Vagina (tissue), 2 donors: Measurements from ENCODE around the gene TBL1X. TPM values are rescaled to one million over a fixed set of nuclear protein-coding genes. Genes with fewer than 3 reads are reported as not detected.

ENCODE experiments used
- DNase-seq, 2 donors: peaks; one replicate each; pipeline ENCODE4 v3.0.0-alpha.2; 2017; ENCODE audit errors: extremely low spot score in 2 of 2
- H3K27ac ChIP-seq: fragments of 200-600 bp; sonication (generic); one replicate; pipeline ENCODE4 v1.5.1; 2019
- H3K27me3 ChIP-seq: fragments of 200-600 bp; sonication (generic); one replicate; pipeline ENCODE4 v1.5.1; 2019
- H3K36me3 ChIP-seq, 2 donors: fragments of 200-600 bp; sonication (generic); one replicate each; pipeline ENCODE4 v1.5.1; 2017 to 2019
- H3K4me1 ChIP-seq: fragments of 200-600 bp; sonication (generic); one replicate; pipeline ENCODE4 v1.5.1; 2019
- H3K4me3 ChIP-seq, 2 donors: fragments of 200-600 bp; sonication (generic); 1 replicate in 1 of 2; 2 replicates in 1 of 2; pipeline ENCODE4 v1.5.1; 2016 to 2019
- H3K9me3 ChIP-seq: fragments of 200-600 bp; sonication (generic); one replicate; pipeline ENCODE4 v1.5.1; 2019
- POLR2A ChIP-seq, 2 donors: fragments of 450-650 bp; IDR thresholded peaks; one replicate each; pipeline ENCODE4 v1.6.1; 2017; ENCODE audit warnings: antibody characterized with exemption in 2 of 2, mild to moderate bottlenecking in 2 of 2, moderate library complexity in 2 of 2
- POLR2AphosphoS5 ChIP-seq, 2 donors: sonication (generic); formaldehyde crosslinking; IDR thresholded peaks; one replicate each; pipeline ENCODE4 v1.9.0; 2017; ENCODE audit warnings: antibody characterized with exemption in 2 of 2, mild to moderate bottlenecking in 2 of 2, low read depth in 1 of 2; ENCODE audit not compliant: insufficient read depth in 1 of 2
- intact Hi-C: fragments of 100-400 bp; cut with DNase I; formaldehyde crosslinking; loops from one replicate; pipeline ENCODE4 v1.15.1; 2023
- total RNA-seq: library from RNA; depleted of rRNA; stranded (reverse); fragments of >200 nt; gene quantifications from one replicate; pipeline ENCODE4 v1.2.3, GENCODE V29; 2016
- TF ChIP-seq, protein P1 (sequence below), 3 experiments: fragments of 450-650 bp in 2 of 3; fragments of 200-600 bp in 1 of 3; sonication (generic) in 1 of 3; IDR thresholded peaks; one replicate each; pipeline ENCODE4 v1.5.1; 2017 to 2019; ENCODE audit warnings: antibody characterized with exemption in 3 of 3, mild to moderate bottlenecking in 2 of 3, moderate library complexity in 2 of 3

TBL1X gene
- total RNA-seq, 1 donor from 2014 or later, result 41.3 TPM

GRCh38 chrX:9503261-9503660 is 38.4 kb downstream of the TBL1X start:
- intact Hi-C loops, result no loop called here
- no peak overlapping the region for H3K27ac ChIP-seq
- peaks cover 0 to 4% of the 10 kb centered on the region in 2 donors for H3K36me3 ChIP-seq
- H3K4me1 ChIP-seq, result no peaks in the 10 kb centered on the region
- no peaks in the 10 kb centered on the region for H3K9me3 ChIP-seq
- H3K27me3 ChIP-seq, result no peaks in the 10 kb centered on the region
- TF ChIP-seq POLR2AphosphoS5 (IDR thresholded peaks at IDR 0.05; ENCODE audit: insufficient read depth in 1 of 2, low read depth in 1 of 2) (no peak), POLR2A (IDR thresholded peaks at IDR 0.05) (no peak)
- TF ChIP-seq, protein P1, sequence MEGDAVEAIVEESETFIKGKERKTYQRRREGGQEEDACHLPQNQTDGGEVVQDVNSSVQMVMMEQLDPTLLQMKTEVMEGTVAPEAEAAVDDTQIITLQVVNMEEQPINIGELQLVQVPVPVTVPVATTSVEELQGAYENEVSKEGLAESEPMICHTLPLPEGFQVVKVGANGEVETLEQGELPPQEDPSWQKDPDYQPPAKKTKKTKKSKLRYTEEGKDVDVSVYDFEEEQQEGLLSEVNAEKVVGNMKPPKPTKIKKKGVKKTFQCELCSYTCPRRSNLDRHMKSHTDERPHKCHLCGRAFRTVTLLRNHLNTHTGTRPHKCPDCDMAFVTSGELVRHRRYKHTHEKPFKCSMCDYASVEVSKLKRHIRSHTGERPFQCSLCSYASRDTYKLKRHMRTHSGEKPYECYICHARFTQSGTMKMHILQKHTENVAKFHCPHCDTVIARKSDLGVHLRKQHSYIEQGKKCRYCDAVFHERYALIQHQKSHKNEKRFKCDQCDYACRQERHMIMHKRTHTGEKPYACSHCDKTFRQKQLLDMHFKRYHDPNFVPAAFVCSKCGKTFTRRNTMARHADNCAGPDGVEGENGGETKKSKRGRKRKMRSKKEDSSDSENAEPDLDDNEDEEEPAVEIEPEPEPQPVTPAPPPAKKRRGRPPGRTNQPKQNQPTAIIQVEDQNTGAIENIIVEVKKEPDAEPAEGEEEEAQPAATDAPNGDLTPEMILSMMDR (IDR thresholded peaks at IDR 0.05), result no peak
- DNase-seq, result peak in 1 of 2 donors; percentile 40
- H3K4me3 ChIP-seq, result no peak overlapping the region

DNA sequence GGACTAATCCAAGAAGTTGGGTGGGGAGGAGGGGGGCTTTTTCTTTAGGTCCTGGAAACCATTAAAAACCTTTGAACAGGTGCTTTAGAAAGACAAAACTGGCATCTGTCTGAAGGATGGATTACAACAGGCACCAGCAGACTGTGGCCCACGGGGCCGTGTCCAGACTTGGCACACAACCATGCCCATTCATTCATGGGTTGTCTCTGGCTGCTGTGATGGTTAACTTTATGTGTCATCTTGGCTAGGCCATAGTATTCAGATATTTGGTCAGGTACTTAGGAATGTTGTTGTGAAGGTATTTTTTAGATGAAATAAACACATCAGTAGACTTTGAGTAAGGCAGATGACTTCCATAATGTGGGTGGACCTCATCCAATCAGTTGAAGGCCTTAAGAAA is 45.5 kb downstream of the TBL1X start:
- intact Hi-C loops, result no loop called here
- no peak for DNase-seq
- TF ChIP-seq POLR2AphosphoS5 (IDR thresholded peaks at IDR 0.05; ENCODE audit: insufficient read depth in 1 of 2, low read depth in 1 of 2) (no peak), POLR2A (IDR thresholded peaks at IDR 0.05) (no peak)
- TF ChIP-seq, protein P1 (IDR thresholded peaks at IDR 0.05), result no peak

GRCh38 chrX:9510980-9511379 is 46.1 kb downstream of the TBL1X start:
- Histone ChIP-seq H3K9me3 (no peaks in the 10 kb centered on the region), H3K36me3 (no peaks in the 10 kb centered on the region), H3K4me3 (no peak overlapping the region), H3K4me1 (peaks cover 4% of the 10 kb centered on the region), H3K27ac (no peak overlapping the region), H3K27me3 (no peaks in the 10 kb centered on the region)
- no peak for DNase-seq
- TF ChIP-seq, protein P1 (IDR thresholded peaks at IDR 0.05), result no peak
- TF ChIP-seq POLR2AphosphoS5 (IDR thresholded peaks at IDR 0.05; ENCODE audit: insufficient read depth in 1 of 2, low read depth in 1 of 2) (no peak), POLR2A (IDR thresholded peaks at IDR 0.05) (no peak)
- intact Hi-C loops, result no loop called here

More for the DNA sequence above, 45.5 kb downstream of the TBL1X start:
- no peaks in the 10 kb centered on the region for H3K36me3 ChIP-seq
- no peaks in the 10 kb centered on the region for H3K9me3 ChIP-seq
- H3K27me3 ChIP-seq, result no peaks in the 10 kb centered on the region
- H3K27ac ChIP-seq, result no peak overlapping the region
- peaks cover 4% of the 10 kb centered on the region for H3K4me1 ChIP-seq
- H3K4me3 ChIP-seq, result no peak overlapping the region

DNA sequence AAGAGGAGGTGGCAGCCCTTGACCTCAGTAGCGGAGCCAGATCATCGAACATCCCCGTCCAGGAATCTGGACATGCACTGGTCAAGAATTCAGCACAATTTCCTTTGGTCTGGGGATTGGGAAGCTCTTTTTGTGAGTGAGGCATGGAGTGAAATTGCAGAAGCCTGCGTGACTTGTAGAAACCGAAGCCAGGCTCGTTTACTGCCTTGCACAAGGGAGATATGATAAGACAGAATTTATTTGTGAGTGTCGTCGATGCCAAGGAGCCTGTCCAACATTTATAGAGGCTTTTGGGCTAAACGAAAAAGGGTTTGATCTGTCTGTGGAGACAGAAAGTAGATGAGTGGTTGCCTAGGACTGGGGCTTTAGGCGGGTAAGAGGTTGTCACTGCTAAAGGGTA is 50.6 kb downstream of the TBL1X start:
- no peak overlapping the region for H3K27ac ChIP-seq
- no peaks in the 10 kb centered on the region for H3K27me3 ChIP-seq
- H3K4me1 ChIP-seq, result peaks cover 4% of the 10 kb centered on the region
- no peaks in the 10 kb centered on the region for H3K9me3 ChIP-seq
- no peak overlapping the region for H3K4me3 ChIP-seq
- TF ChIP-seq POLR2A (IDR thresholded peaks at IDR 0.05), result no peak
- no peak for TF ChIP-seq POLR2AphosphoS5 (IDR thresholded peaks at IDR 0.05; ENCODE audit: insufficient read depth in 1 of 2, low read depth in 1 of 2)
- TF ChIP-seq, protein P1 (IDR thresholded peaks at IDR 0.05), result no peak
- intact Hi-C loops, result no loop called here
- no peaks in the 10 kb centered on the region for H3K36me3 ChIP-seq
- no peak for DNase-seq

GRCh38 chrX:9515973-9516538 is 51.2 kb downstream of the TBL1X start:
- Histone ChIP-seq H3K9me3 (no peaks in the 10 kb centered on the region), H3K4me3 (no peak overlapping the region), H3K4me1 (peaks cover 4% of the 10 kb centered on the region), H3K27me3 (no peaks in the 10 kb centered on the region), H3K27ac (no peak overlapping the region), H3K36me3 (no peaks in the 10 kb centered on the region)
- no peak for DNase-seq
- intact Hi-C loops, result no loop called here
- TF ChIP-seq, protein P1 (IDR thresholded peaks at IDR 0.05), result no peak
- TF ChIP-seq POLR2A (IDR thresholded peaks at IDR 0.05) (no peak), POLR2AphosphoS5 (IDR thresholded peaks at IDR 0.05; ENCODE audit: insufficient read depth in 1 of 2, low read depth in 1 of 2) (no peak)
